HepG2 (cell line): ENCODE results near the gene TFPI. TPM values are rescaled to one million over a fixed set of nuclear protein-coding genes. Genes with fewer than 3 reads are reported as not detected.

Experiments
- CENPT ChIP-seq: sonication (generic); formaldehyde crosslinking; IDR thresholded peaks from 2 replicates; pipeline ENCODE4 v1.8.0; 2022; ENCODE audit warnings: low read depth, mild to moderate bottlenecking, moderate library complexity, missing genetic modification reagents
- FOXK1 ChIP-seq: sonication (generic); formaldehyde crosslinking; IDR thresholded peaks from 2 replicates; pipeline ENCODE4 v1.4.0; 2020; ENCODE audit warnings: low read depth, missing genetic modification reagents, borderline replicate concordance
- GPN1 ChIP-seq: sonication (generic); formaldehyde crosslinking; IDR thresholded peaks from 2 replicates; pipeline ENCODE4 v1.5.1; 2020; ENCODE audit warnings: missing genetic modification reagents, borderline replicate concordance
- GZF1 ChIP-seq: sonication (generic); formaldehyde crosslinking; IDR thresholded peaks from 2 replicates; pipeline ENCODE4 v1.5.1; 2020; ENCODE audit warnings: mild to moderate bottlenecking, missing genetic modification reagents
- HES4 ChIP-seq: sonication (generic); formaldehyde crosslinking; IDR thresholded peaks from 2 replicates; pipeline ENCODE4 v1.9.0; 2021; ENCODE audit warnings: mild to moderate bottlenecking, missing genetic modification reagents, borderline replicate concordance
- MIER3 ChIP-seq: IDR thresholded peaks from 2 replicates; pipeline ENCODE4 v1.6.1; 2016; ENCODE audit warnings: missing compliant biosample characterization, borderline replicate concordance
- NFKBIZ ChIP-seq: IDR thresholded peaks from 2 replicates; pipeline ENCODE4 v1.6.1; 2018; ENCODE audit warnings: missing genetic modification reagents, missing compliant biosample characterization
- PRPF4 ChIP-seq: fragments of 200-400 bp; formaldehyde crosslinking; IDR thresholded peaks from 2 replicates; pipeline ENCODE4 v1.6.1; 2016; ENCODE audit warnings: low read length, low read depth; ENCODE audit not compliant: poor library complexity, severe bottlenecking
- RFX1 ChIP-seq: fragments of 450-650 bp; IDR thresholded peaks from 2 replicates; pipeline ENCODE4 v1.6.1; 2017
- SIX1 ChIP-seq: sonication (generic); formaldehyde crosslinking; IDR thresholded peaks from 2 replicates; pipeline ENCODE4 v1.4.0; 2020; ENCODE audit warnings: missing genetic modification reagents, borderline replicate concordance
- SP2 ChIP-seq: sonication (generic); formaldehyde crosslinking; IDR thresholded peaks from 2 replicates; pipeline ENCODE4 v1.5.1; 2020; ENCODE audit warnings: mild to moderate bottlenecking, missing genetic modification reagents
- TBL1XR1 ChIP-seq: fragments of 150-350 bp; IDR thresholded peaks from 2 replicates; pipeline ENCODE4 v1.6.1; 2014; ENCODE audit warnings: borderline replicate concordance, low read length; ENCODE audit not compliant: partially characterized antibody
- TBX2 ChIP-seq: sonication (generic); formaldehyde crosslinking; IDR thresholded peaks from 2 replicates; pipeline ENCODE4 v1.5.0; 2020; ENCODE audit warnings: missing genetic modification reagents, mild to moderate bottlenecking, borderline replicate concordance
- TCF7L2 ChIP-seq: IDR thresholded peaks from 2 replicates; pipeline ENCODE4 v1.6.1; 2011; ENCODE audit warnings: mild to moderate bottlenecking, low read depth, low read length, moderate library complexity
- UBTF ChIP-seq: sonication (generic); formaldehyde crosslinking; IDR thresholded peaks from 2 replicates; pipeline ENCODE4 v1.4.0; 2020; ENCODE audit warnings: mild to moderate bottlenecking, missing genetic modification reagents
- ZBED4 ChIP-seq: sonication (generic); formaldehyde crosslinking; IDR thresholded peaks from 2 replicates; pipeline ENCODE4 v1.4.0; 2020; ENCODE audit warnings: missing genetic modification reagents, borderline replicate concordance
- ZBTB33 ChIP-seq: sonication (generic); formaldehyde crosslinking; IDR thresholded peaks from 2 replicates; pipeline ENCODE4 v1.4.0; 2020; ENCODE audit warnings: missing genetic modification reagents
- ZBTB38 ChIP-seq: sonication (generic); formaldehyde crosslinking; IDR thresholded peaks from 2 replicates; pipeline ENCODE4 v1.5.1; 2020; ENCODE audit warnings: mild to moderate bottlenecking, missing genetic modification reagents
- ZNF296 ChIP-seq: sonication (generic); formaldehyde crosslinking; conservative IDR thresholded peaks from 2 replicates; pipeline ENCODE4 v1.5.0; 2020; ENCODE audit warnings: mild to moderate bottlenecking, missing genetic modification reagents
- ZNF496 ChIP-seq: sonication (generic); formaldehyde crosslinking; IDR thresholded peaks from 2 replicates; pipeline ENCODE4 v1.8.1; 2023; ENCODE audit warnings: mild to moderate bottlenecking, moderate library complexity, missing genetic modification reagents; ENCODE audit not compliant: insufficient replicate concordance
- ZNF569 ChIP-seq: sonication (generic); formaldehyde crosslinking; IDR thresholded peaks from 2 replicates; pipeline ENCODE4 v1.5.0; 2020; ENCODE audit warnings: mild to moderate bottlenecking, missing genetic modification reagents, moderate library complexity, borderline replicate concordance
- ZNF790 ChIP-seq: sonication (generic); formaldehyde crosslinking; IDR thresholded peaks from 2 replicates; pipeline ENCODE4 v1.8.0; 2022; ENCODE audit warnings: missing genetic modification reagents, mild to moderate bottlenecking, borderline replicate concordance
- polyA plus RNA-seq, 8 experiments: library from polyadenylated mRNA; depleted of rRNA in 3 of 8; stranded (reverse) in 7 of 8; unstranded in 1 of 8; fragments of >200 nt; fragmentation: Illumina TruSeq in 4 of 8; extraction: Trizol in 4 of 8; gene quantifications; 2 replicates each; pipeline versions ENCODE4 v1.2.1 to v1.2.3, GENCODE V29; 2011 to 2016; ENCODE audit warnings: low read depth in 4 of 8, missing spikeins in 1 of 8, mixed read lengths in 1 of 8; ENCODE audit not compliant: insufficient read depth in 1 of 8
- total RNA-seq, 5 experiments: library from RNA; depleted of rRNA; stranded (reverse); fragments of >200 nt; fragmentation: Illumina TruSeq; extraction: Trizol; gene quantifications; 2 replicates each; pipeline ENCODE4 v1.2.3, GENCODE V29; 2016; ENCODE audit warnings: low read depth in 1 of 5

TFPI gene
- total and polyA plus RNA-seq, 2 of the 13 experiments (the other 11 are each of a cell fraction or from before 2014, with no cell fraction given) = 301 to 436 TPM

GRCh38 chr2:187509667-187510417, 44.4 kb downstream of the TFPI start (continued):
- no peak for TF ChIP-seq SP2 (CRISPR knock-in tag)
- no peak for TF ChIP-seq UBTF (CRISPR knock-in tag)
- TF ChIP-seq CENPT (CRISPR knock-in tag) = no peak
- TF ChIP-seq ZBTB33 (CRISPR knock-in tag) = 0 out of 2 replicates have a peak, but pooled peaks have one; percentile 56
- no peak for TF ChIP-seq ZBTB38 (CRISPR knock-in tag)
- TF ChIP-seq ZNF790 (CRISPR knock-in tag) = no peak
- peak; percentile 2; the same call in 1 of the 2 replicates for TF ChIP-seq ZBED4
- TF ChIP-seq FOXK1 (CRISPR knock-in tag) = peak; percentile 96
- TF ChIP-seq SIX1 (CRISPR knock-in tag) = peak; percentile 88; the same call in 1 of the 2 replicates
- TF ChIP-seq TBL1XR1 = peak; percentile 61
- no peak for TF ChIP-seq ZNF296 (CRISPR knock-in tag)
- peak; percentile 96 for TF ChIP-seq TBX2 (CRISPR knock-in tag)
- TF ChIP-seq ZNF496 (CRISPR knock-in tag) = no peak
- no peak for TF ChIP-seq GPN1
- TF ChIP-seq NFKBIZ (CRISPR knock-in tag) = peak; percentile 98; the same call in 1 of the 2 replicates
- peak; percentile 73 for TF ChIP-seq RFX1
- no peak for TF ChIP-seq HES4 (CRISPR knock-in tag)
- no peak for TF ChIP-seq ZNF569 (CRISPR knock-in tag)
- TF ChIP-seq MIER3 = peak; percentile 95; the same call in 1 of the 2 replicates
- no peak for TF ChIP-seq PRPF4
- peak; percentile 69; the same call in 1 of the 2 replicates for TF ChIP-seq GZF1 (CRISPR knock-in tag)
- TF ChIP-seq TCF7L2 = peak; percentile 96
